ENCODE results near the gene TENM4. TPM values are rescaled to one million over a fixed set of nuclear protein-coding genes. Genes with fewer than 3 reads are reported as not detected.

TENM4 gene
- polyA plus RNA-seq, 1 donor from 2014 or later, result 16.8 TPM

GRCh38 chr11:79427611-79428327 is 13.1 kb downstream of the TENM4 start:
- Histone ChIP-seq H3K9ac (ENCODE audit: low read length) (no peak overlapping the region), H3F3A (ENCODE audit: insufficient read depth, low read length, poor library complexity, severe bottlenecking) (no peaks in the 10 kb centered on the region), H3K4me2 (ENCODE audit: low read length) (peak overlapping the region; percentile 3), H3K36me3 (ENCODE audit: insufficient read depth, low read length) (no peaks in the 10 kb centered on the region), H2AFZ (ENCODE audit: low read depth, low read length) (no peak overlapping the region), H3K4me3 (ENCODE audit: low read length) (no peak overlapping the region), H3K9me2 (ENCODE audit: insufficient read depth, low read length) (no peaks in the 10 kb centered on the region), H4K20me1 (ENCODE audit: insufficient read depth) (peaks cover 4% of the 10 kb centered on the region), H3K79me2 (replicated peaks; ENCODE audit: insufficient read depth, low read length) (peaks cover 91% of the 10 kb centered on the region), H3K27ac (ENCODE audit: low read length) (no peak overlapping the region), H3K27me3 (ENCODE audit: insufficient read depth, low read depth, low read length) (no peaks in the 10 kb centered on the region), H3K9me3 (ENCODE audit: low read length) (no peaks in the 10 kb centered on the region)
- TF ChIP-seq CTCF (IDR thresholded peaks at IDR 0.05; ENCODE audit: poor library complexity, severe bottlenecking) (no peak), EZH2 (IDR thresholded peaks at IDR 0.05; ENCODE audit: borderline replicate concordance, insufficient read depth, low read length, poor library complexity, severe bottlenecking) (no peak), MXI1 (conservative IDR thresholded peaks at IDR 0.05; ENCODE audit: poor library complexity, severe bottlenecking) (no peak), RAD21 (conservative IDR thresholded peaks at IDR 0.05) (no peak), REST (IDR thresholded peaks at IDR 0.05; ENCODE audit: borderline replicate concordance) (no peak), POLR2AphosphoS5 (IDR thresholded peaks at IDR 0.05) (no peak), SMC3 (conservative IDR thresholded peaks at IDR 0.05; ENCODE audit: poor library complexity) (no peak), TAF1 (IDR thresholded peaks at IDR 0.05; ENCODE audit: low read depth) (no peak), EP300 (conservative IDR thresholded peaks at IDR 0.05; ENCODE audit: poor library complexity, severe bottlenecking) (no peak)

DNA sequence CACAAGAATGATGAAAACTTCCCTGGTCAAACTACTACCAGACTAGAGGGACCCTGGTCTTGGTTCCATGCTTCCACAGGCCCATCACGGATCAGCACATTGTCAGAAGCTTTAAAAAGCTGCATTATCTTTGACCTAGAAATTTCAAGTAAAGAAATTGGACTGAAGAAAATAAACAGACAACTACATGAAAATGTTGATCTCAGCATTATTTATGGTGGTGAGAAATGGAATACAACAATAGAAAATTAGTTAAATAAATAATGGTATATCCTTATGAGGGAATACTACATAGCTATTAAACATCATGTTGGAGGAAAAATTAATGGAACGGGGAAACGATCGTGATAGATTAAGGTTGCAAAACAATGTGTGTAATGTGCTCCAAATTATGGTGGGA is 13.7 kb downstream of the TENM4 start:
- Histone ChIP-seq H3K27ac (ENCODE audit: low read length) (no peak overlapping the region), H3F3A (ENCODE audit: insufficient read depth, low read length, poor library complexity, severe bottlenecking) (no peaks in the 10 kb centered on the region), H3K9me2 (ENCODE audit: insufficient read depth, low read length) (no peaks in the 10 kb centered on the region), H2AFZ (ENCODE audit: low read depth, low read length) (no peak overlapping the region), H3K36me3 (ENCODE audit: insufficient read depth, low read length) (no peaks in the 10 kb centered on the region), H3K9me3 (ENCODE audit: low read length) (no peaks in the 10 kb centered on the region), H3K9ac (ENCODE audit: low read length) (no peak overlapping the region), H3K27me3 (ENCODE audit: insufficient read depth, low read depth, low read length) (no peaks in the 10 kb centered on the region), H3K4me2 (ENCODE audit: low read length) (no peak overlapping the region), H3K4me3 (ENCODE audit: low read length) (no peak overlapping the region), H4K20me1 (ENCODE audit: insufficient read depth) (peaks cover 4% of the 10 kb centered on the region), H3K79me2 (replicated peaks; ENCODE audit: insufficient read depth, low read length) (peaks cover 84% of the 10 kb centered on the region)
- TF ChIP-seq MXI1 (conservative IDR thresholded peaks at IDR 0.05; ENCODE audit: poor library complexity, severe bottlenecking) (no peak), RAD21 (conservative IDR thresholded peaks at IDR 0.05) (no peak), TAF1 (IDR thresholded peaks at IDR 0.05; ENCODE audit: low read depth) (no peak), SMC3 (conservative IDR thresholded peaks at IDR 0.05; ENCODE audit: poor library complexity) (no peak), EP300 (conservative IDR thresholded peaks at IDR 0.05; ENCODE audit: poor library complexity, severe bottlenecking) (no peak), CTCF (IDR thresholded peaks at IDR 0.05; ENCODE audit: poor library complexity, severe bottlenecking) (no peak), REST (IDR thresholded peaks at IDR 0.05; ENCODE audit: borderline replicate concordance) (no peak), POLR2AphosphoS5 (IDR thresholded peaks at IDR 0.05) (no peak), EZH2 (IDR thresholded peaks at IDR 0.05; ENCODE audit: borderline replicate concordance, insufficient read depth, low read length, poor library complexity, severe bottlenecking) (no peak)
